T-cell (primary cell): ENCODE results near the gene GK. TPM values are rescaled to one million over a fixed set of nuclear protein-coding genes. Genes with fewer than 3 reads are reported as not detected.
"Not testable (repeated sequence)": the region's sequence is repeated elsewhere in the genome, so short reads cannot be mapped to it uniquely, and the experiment has no call there.

Experiments used
- ATAC-seq, 4 experiments: fragments of 200-7000 bp in 3 of 4; fragments of 150-1000 bp in 1 of 4; cut with Tn5 transposase; replicated peaks in 1 of 4; 1 replicate in 3 of 4; 2 replicates in 1 of 4; pipeline ENCODE4 v1.10.0; 2021; ENCODE audit warnings: moderate library complexity in 3 of 4, mild to moderate bottlenecking in 2 of 4, moderate number of reproducible peaks in 1 of 4
- CTCF ChIA-PET, 2 donors: fragments of 300-600 bp; sonication (Branson Sonifier 250); formaldehyde crosslinking; loops; one replicate each; lab custom pipeline; 2022; ENCODE audit warnings: antibody characterized with exemption in 2 of 2; lab: Charles Lee
- POLR2A ChIA-PET, 2 donors: fragments of 300-600 bp; sonication (Branson Sonifier 250); formaldehyde crosslinking; loops; one replicate each; lab custom pipeline; 2022; ENCODE audit warnings: antibody characterized with exemption in 2 of 2; lab: Charles Lee
- DNase-seq, 35 experiments: peaks; one replicate each; pipeline versions ENCODE4 v3.0.0 to v3.0.0-alpha.2; 2013 to 2023
- H3K27ac ChIP-seq: one replicate; pipeline ENCODE4 v1.5.1; 2013; ENCODE audit warnings: low read length
- H3K27me3 ChIP-seq, 2 experiments: replicated peaks in 1 of 2; 1 replicate in 1 of 2; 2 replicates in 1 of 2; pipeline versions ENCODE4 v1.6.1 to v1.7.0; 2013; ENCODE audit warnings: low read length in 1 of 2, mixed read lengths in 1 of 2; ENCODE audit not compliant: control insufficient read depth in 2 of 2, insufficient read depth in 2 of 2; ENCODE audit errors: extremely low read depth in 1 of 2
- H3K36me3 ChIP-seq, 2 donors: 1 replicate in 1 of 2; 2 replicates in 1 of 2; pipeline versions ENCODE4 v1.6.1 to v1.7.0; 2013; ENCODE audit warnings: low read length in 1 of 2; ENCODE audit not compliant: control insufficient read depth in 2 of 2, insufficient read depth in 1 of 2; ENCODE audit errors: extremely low read depth in 1 of 2
- H3K4me1 ChIP-seq, 2 experiments: 1 replicate in 1 of 2; 2 replicates in 1 of 2; pipeline versions ENCODE4 v1.6.1 to v1.7.0; 2013; ENCODE audit warnings: low read length in 2 of 2, mixed read lengths in 1 of 2; ENCODE audit not compliant: insufficient read depth in 2 of 2, control insufficient read depth in 1 of 2; ENCODE audit errors: extremely low read depth in 1 of 2
- H3K4me3 ChIP-seq, 2 donors: 1 replicate in 1 of 2; 2 replicates in 1 of 2; pipeline versions ENCODE4 v1.5.1 to v1.7.0; 2013; ENCODE audit warnings: mild to moderate bottlenecking in 2 of 2, low read length in 1 of 2, moderate library complexity in 1 of 2; ENCODE audit not compliant: control insufficient read depth in 1 of 2; ENCODE audit errors: extremely low read depth in 1 of 2
- H3K9me3 ChIP-seq: 2 replicates; pipeline ENCODE4 v1.7.0; 2013
- H3K27ac Mint-ChIP-seq, 2 donors: one replicate each; pipeline ENCODE4 v1.8.0; 2020 to 2021; ENCODE audit warnings: mild to moderate bottlenecking in 2 of 2, mixed read lengths in 2 of 2
- H3K27me3 Mint-ChIP-seq, 2 donors: one replicate each; pipeline ENCODE4 v1.8.0; 2021 to 2022; ENCODE audit warnings: mixed read lengths in 2 of 2
- H3K36me3 Mint-ChIP-seq: one replicate; pipeline ENCODE4 v1.8.0; 2021; ENCODE audit warnings: mixed read lengths
- H3K4me1 Mint-ChIP-seq, 3 donors: one replicate each; pipeline ENCODE4 v1.8.0; 2020 to 2022; ENCODE audit warnings: mixed read lengths in 3 of 3, mild to moderate bottlenecking in 1 of 3
- H3K4me3 Mint-ChIP-seq, 3 donors: one replicate each; pipeline ENCODE4 v1.8.0; 2020 to 2022; ENCODE audit warnings: mild to moderate bottlenecking in 3 of 3, mixed read lengths in 3 of 3, moderate library complexity in 3 of 3
- H3K9me3 Mint-ChIP-seq, 3 donors: one replicate each; pipeline ENCODE4 v1.8.0; 2020 to 2022; ENCODE audit warnings: mixed read lengths in 3 of 3
- WGBS: methylation state at CpG from one replicate; pipeline ENCODE4 v1.1.5; 2013; ENCODE audit warnings: missing lambda C conversion rate; ENCODE audit not compliant: insufficient coverage; 5-methylcytosine and 5-hydroxymethylcytosine counted together
- total RNA-seq, 35 experiments: library from RNA in 6 of 35; stranded (reverse) in 6 of 35; fragments of 120-200 nt in 1 of 35; gene quantifications; one replicate each; pipeline versions ENCODE4 v1.2.1 to v1.2.4 and lab custom pipeline; 2013 to 2026

The GK gene
- total RNA-seq, 5 donors from 2014 or later (not counting 1 experiment from before 2014, with no cell fraction given) = 3.1 to 6.8 (median 5.3) TPM

DNA sequence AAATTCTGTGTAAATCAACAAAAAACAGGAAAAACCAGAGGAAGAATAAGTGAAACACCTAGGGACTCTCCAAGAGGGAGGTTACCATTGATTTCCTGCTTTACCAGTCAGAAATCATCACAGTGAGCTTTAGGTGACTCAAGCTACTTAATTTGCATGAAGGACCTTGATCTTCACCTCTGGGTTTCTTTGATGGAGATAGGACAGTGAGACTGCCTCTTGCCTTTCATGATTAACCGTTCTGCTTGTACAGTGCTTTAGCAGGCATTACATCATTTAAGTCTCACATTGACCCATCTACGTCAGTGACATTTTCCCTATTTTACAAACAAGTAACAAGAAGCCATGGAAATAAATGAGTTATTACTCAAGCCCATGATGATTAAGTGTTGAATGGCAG, 3.4 kb upstream of the GK start:
- peaks cover 0 to 12% of the 10 kb centered on the region in 2 experiments for H3K4me1 ChIP-seq
- H3K4me1 Mint-ChIP-seq = peaks cover 5 to 25% (median 20%) of the 10 kb centered on the region in 3 donors
- DNase-seq (peak in 1 of 35 experiments; percentile 49), ATAC-seq (peak in 1 of 4 experiments; percentile 26)
- H3K4me3 Mint-ChIP-seq = no peak overlapping the region
- no peaks in the 10 kb centered on the region for H3K27me3 Mint-ChIP-seq
- H3K27me3 ChIP-seq = no peaks in the 10 kb centered on the region
- no peaks in the 10 kb centered on the region for H3K36me3 Mint-ChIP-seq
- ChIA-PET POLR2A (no interaction called here), CTCF (interaction anchor here in 1 of 2 donors (0.6 kb wide), 1 partner anchor 64 kb away, joined by 3 read pairs; no protein-coding TSS in a partner anchor)
- no peaks in the 10 kb centered on the region for H3K9me3 ChIP-seq
- peak overlapping the region; percentile 57 to 68 for H3K27ac Mint-ChIP-seq
- WGBS = no CpG with 5 or more reads among the region's 2 CpGs
- H3K4me3 ChIP-seq = no peak overlapping the region
- H3K9me3 Mint-ChIP-seq = no peaks in the 10 kb centered on the region
- no peaks in the 10 kb centered on the region for H3K36me3 ChIP-seq
- H3K27ac ChIP-seq = peak overlapping the region; percentile 38

DNA sequence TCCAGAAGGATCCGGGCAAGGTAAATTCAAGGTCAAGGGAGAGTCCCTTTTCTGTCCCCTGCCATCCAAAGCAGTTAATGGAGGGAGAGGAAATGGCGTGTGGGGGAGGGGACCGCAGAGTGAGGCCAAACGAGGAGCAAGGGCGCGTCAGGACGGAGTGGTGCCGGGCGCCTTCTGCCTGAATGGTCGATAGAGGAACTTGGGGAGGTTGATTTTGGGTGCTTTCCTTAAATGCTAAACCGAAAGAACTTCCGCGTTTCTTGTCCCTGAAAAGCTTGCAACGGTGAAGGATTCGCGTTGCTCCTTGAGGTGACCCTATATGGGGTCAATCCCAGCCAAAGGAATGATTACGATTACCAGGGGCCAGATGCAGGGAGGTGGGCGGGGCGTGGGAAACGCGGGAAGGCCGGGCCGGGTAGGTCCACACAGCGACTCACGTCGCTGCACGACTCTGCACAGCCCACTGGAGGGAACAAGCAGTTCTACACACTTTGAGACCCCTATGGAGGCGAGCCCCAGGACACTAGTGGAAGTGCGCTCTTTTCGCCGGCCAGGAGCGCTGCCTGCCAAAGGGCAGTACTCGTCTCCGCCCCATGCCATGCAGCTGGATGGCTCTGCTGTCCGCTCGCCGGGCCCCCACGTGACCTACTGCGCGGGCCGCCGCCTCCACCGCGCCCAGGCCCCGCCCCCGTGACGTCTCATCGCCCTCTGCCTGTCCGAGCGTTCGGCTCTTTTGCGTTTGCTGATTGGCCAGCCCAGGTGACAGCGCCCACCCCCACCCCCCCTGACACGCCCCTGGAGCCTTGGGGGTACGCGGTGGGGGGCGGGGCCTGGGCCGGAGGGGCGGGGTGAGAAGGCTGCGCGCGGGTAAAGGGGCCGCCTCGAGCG, 452 bp upstream of the GK start:
- DNase-seq (peak; percentile 74 to 92 (median 85)), ATAC-seq (peak; percentile 89 to 93 (median 91))
- peaks cover 0 to 12% of the 10 kb centered on the region in 2 experiments for H3K4me1 ChIP-seq
- Mint-ChIP-seq H3K36me3 (no peaks in the 10 kb centered on the region), H3K4me3 (peak overlapping the region; percentile 85 to 88 (median 86)), H3K27me3 (no peaks in the 10 kb centered on the region), H3K9me3 (no peaks in the 10 kb centered on the region), H3K4me1 (peaks cover 5 to 40% (median 33%) of the 10 kb centered on the region in 3 donors), H3K27ac (peak overlapping the region; percentile 85 to 90)
- H3K4me3 ChIP-seq = peak overlapping the region; percentile 79 to 84
- 0% methylated on average over 34 of the region's 65 CpGs for WGBS
- H3K27ac ChIP-seq = peak overlapping the region; percentile 72
- H3K9me3 ChIP-seq = no peaks in the 10 kb centered on the region
- POLR2A ChIA-PET = no interaction called here
- H3K36me3 ChIP-seq = no peaks in the 10 kb centered on the region
- CTCF ChIA-PET = no interaction called here
- H3K27me3 ChIP-seq = no peaks in the 10 kb centered on the region

GRCh38 chrX:30654386-30654785, 1.2 kb downstream of the GK start:
- Mint-ChIP-seq H3K4me1 (peaks cover 4 to 48% (median 38%) of the 10 kb centered on the region in 3 donors), H3K4me3 (peak overlapping the region; percentile 72 to 88 (median 85))
- ATAC-seq, CTCF ChIA-PET, H3K36me3 ChIP-seq, H3K9me3 ChIP-seq, H3K27me3 Mint-ChIP-seq, H3K9me3 Mint-ChIP-seq, DNase-seq, H3K27ac ChIP-seq, H3K4me3 ChIP-seq, H3K27me3 ChIP-seq, H3K36me3 Mint-ChIP-seq, H3K27ac Mint-ChIP-seq: not testable (repeated sequence)
- H3K4me1 ChIP-seq = peaks cover 0 to 12% of the 10 kb centered on the region in 2 experiments
- POLR2A ChIA-PET = interaction anchor here in 1 of 2 donors (0.6 kb wide), 1 partner anchor 10 kb away, joined by 6 read pairs; no protein-coding TSS in a partner anchor
- 100% methylated on average over 2 of the region's 13 CpGs for WGBS

DNA sequence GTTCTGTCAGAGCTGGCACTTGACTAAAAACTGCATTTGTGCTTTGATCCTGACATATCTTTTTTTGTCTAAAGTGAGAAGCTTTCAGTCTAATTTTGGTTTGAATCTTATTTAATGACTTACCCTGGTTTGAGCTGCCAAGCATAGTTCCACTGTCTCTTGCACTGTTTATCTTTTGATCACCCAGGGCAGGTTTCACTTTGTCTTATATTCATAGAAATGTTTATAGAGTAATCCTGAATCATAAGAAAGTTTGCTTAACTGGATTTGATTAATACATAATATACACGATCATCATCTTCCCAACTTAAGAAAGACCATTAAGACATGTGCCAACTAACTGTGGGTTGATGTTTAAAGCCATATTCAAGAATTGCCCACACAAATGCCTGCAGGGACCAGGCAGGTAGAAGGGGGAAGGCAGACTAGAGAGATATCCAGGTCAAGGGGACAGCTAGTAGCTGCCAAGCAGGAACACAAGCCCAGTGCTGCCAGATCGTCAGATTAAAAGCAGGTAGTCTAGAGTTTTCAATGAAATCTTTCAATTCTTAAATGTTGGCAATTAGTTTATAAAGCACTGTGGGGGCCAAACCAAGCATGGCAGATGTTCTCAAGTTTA, 1.9 kb downstream of the GK start:
- peaks cover 0 to 12% of the 10 kb centered on the region in 2 experiments for H3K4me1 ChIP-seq
- H3K27ac Mint-ChIP-seq = peak overlapping the region; percentile 5 to 55
- H3K4me1 Mint-ChIP-seq = peaks cover 0 to 42% (median 37%) of the 10 kb centered on the region in 3 donors
- WGBS = no CpG with 5 or more reads among the region's 2 CpGs
- no peaks in the 10 kb centered on the region for H3K9me3 Mint-ChIP-seq
- ATAC-seq = no peak
- H3K36me3 ChIP-seq = no peaks in the 10 kb centered on the region
- ChIA-PET CTCF (interaction anchor here in 1 of 2 donors (0.6 kb wide), 1 partner anchor 57 kb away, joined by 5 read pairs; no protein-coding TSS in a partner anchor), POLR2A (no interaction called here)
- H3K9me3 ChIP-seq = no peaks in the 10 kb centered on the region
- H3K27me3 ChIP-seq = no peaks in the 10 kb centered on the region
- H3K36me3 Mint-ChIP-seq = no peaks in the 10 kb centered on the region
- no peak overlapping the region for H3K27ac ChIP-seq
- H3K4me3 Mint-ChIP-seq = peak overlapping the region in 2 of 3 donors; percentile 1 to 56
- H3K4me3 ChIP-seq = no peak overlapping the region
- no peaks in the 10 kb centered on the region for H3K27me3 Mint-ChIP-seq
- no peak for DNase-seq

GRCh38 chrX:30655991-30656390, 2.8 kb downstream of the GK start:
- peaks cover 0 to 38% (median 35%) of the 10 kb centered on the region in 3 donors for H3K4me1 Mint-ChIP-seq
- no peaks in the 10 kb centered on the region for H3K9me3 Mint-ChIP-seq
- Histone ChIP-seq H3K27me3 (no peaks in the 10 kb centered on the region), H3K36me3 (no peaks in the 10 kb centered on the region), H3K4me1 (peaks cover 0 to 12% of the 10 kb centered on the region in 2 experiments), H3K9me3 (no peaks in the 10 kb centered on the region), H3K27ac (no peak overlapping the region), H3K4me3 (no peak overlapping the region)
- POLR2A ChIA-PET = interaction anchor here in 1 of 2 donors (0.6 kb wide), 1 partner anchor 213 kb away, joined by 3 read pairs; no protein-coding TSS in a partner anchor
- no peaks in the 10 kb centered on the region for H3K36me3 Mint-ChIP-seq
- CTCF ChIA-PET = no interaction called here
- ATAC-seq (no peak), DNase-seq (no peak)
- H3K27ac Mint-ChIP-seq = no peak overlapping the region
- WGBS = no CpG with 5 or more reads among the region's 3 CpGs
- no peaks in the 10 kb centered on the region for H3K27me3 Mint-ChIP-seq
- H3K4me3 Mint-ChIP-seq = peak overlapping the region in 1 of 3 donors; percentile 28
